ENCODE data around the gene SGSM1.

Gene SGSM1

GRCh38 chr22:24775769-24776492 lies 30.1 kb upstream of the SGSM1 start:
- TF ChIP-seq REST (IDR thresholded peaks at IDR 0.05; ENCODE audit: insufficient read depth in 1 of 2, low read depth in 2 of 2, low read length in 2 of 2) (no peak), POLR2AphosphoS5 (IDR thresholded peaks at IDR 0.05; ENCODE audit: low read depth, low read length) (no peak), SIN3A (IDR thresholded peaks at IDR 0.05; ENCODE audit: borderline replicate concordance, insufficient read depth, low read length) (no peak), FOXP2 (optimal IDR thresholded peaks at IDR 0.05; ENCODE audit: borderline replicate concordance, extremely low read depth, extremely low read length, insufficient read depth) (no peak), TAF1 (IDR thresholded peaks at IDR 0.05; ENCODE audit: borderline replicate concordance, insufficient read depth, low read length) (no peak)

GRCh38 chr22:24776525-24776924 lies 29.5 kb upstream of the SGSM1 start:
- TF ChIP-seq POLR2AphosphoS5 (IDR thresholded peaks at IDR 0.05; ENCODE audit: low read depth, low read length), result no peak
- no peak for TF ChIP-seq FOXP2 (optimal IDR thresholded peaks at IDR 0.05; ENCODE audit: borderline replicate concordance, extremely low read depth, extremely low read length, insufficient read depth)
- TF ChIP-seq SIN3A (IDR thresholded peaks at IDR 0.05; ENCODE audit: borderline replicate concordance, insufficient read depth, low read length), result no peak
- TF ChIP-seq REST (IDR thresholded peaks at IDR 0.05; ENCODE audit: insufficient read depth in 1 of 2, low read depth in 2 of 2, low read length in 2 of 2), result no peak
- no peak for TF ChIP-seq TAF1 (IDR thresholded peaks at IDR 0.05; ENCODE audit: borderline replicate concordance, insufficient read depth, low read length)

GRCh38 chr22:24789516-24789915 lies 16.5 kb upstream of the SGSM1 start:
- TF ChIP-seq TAF1 (IDR thresholded peaks at IDR 0.05; ENCODE audit: borderline replicate concordance, insufficient read depth, low read length) (no peak), POLR2AphosphoS5 (IDR thresholded peaks at IDR 0.05; ENCODE audit: low read depth, low read length) (no peak), SIN3A (IDR thresholded peaks at IDR 0.05; ENCODE audit: borderline replicate concordance, insufficient read depth, low read length) (no peak), FOXP2 (optimal IDR thresholded peaks at IDR 0.05; ENCODE audit: borderline replicate concordance, extremely low read depth, extremely low read length, insufficient read depth) (no peak), REST (IDR thresholded peaks at IDR 0.05; ENCODE audit: insufficient read depth in 1 of 2, low read depth in 2 of 2, low read length in 2 of 2) (no peak)

- no peak for TF ChIP-seq REST (IDR thresholded peaks at IDR 0.05; ENCODE audit: insufficient read depth in 1 of 2, low read depth in 2 of 2, low read length in 2 of 2)
- TF ChIP-seq POLR2AphosphoS5 (IDR thresholded peaks at IDR 0.05; ENCODE audit: low read depth, low read length), result no peak
- TF ChIP-seq SIN3A (IDR thresholded peaks at IDR 0.05; ENCODE audit: borderline replicate concordance, insufficient read depth, low read length), result no peak
- no peak for TF ChIP-seq FOXP2 (optimal IDR thresholded peaks at IDR 0.05; ENCODE audit: borderline replicate concordance, extremely low read depth, extremely low read length, insufficient read depth)
- no peak for TF ChIP-seq TAF1 (IDR thresholded peaks at IDR 0.05; ENCODE audit: borderline replicate concordance, insufficient read depth, low read length)
Observed at GRCh38 chr22:24791362-24791761, 14.6 kb upstream of the SGSM1 start.

Measured in PFSK-1 (cell line).